Activated CD4-positive, alpha-beta T cell treated with anti-CD3 and anti-CD28 coated beads, Interleukin-2, amount 10 ng/mL, durations not matched to agents 7 days and 5 days (primary cell): ENCODE measurements around the gene NR2C1. TPM values are rescaled to one million over a fixed set of nuclear protein-coding genes. Genes with fewer than 3 reads are reported as not detected.

Source experiments
- CTCF ChIA-PET: fragments of 350-600 bp; sonication (Branson Sonifier 250); formaldehyde crosslinking; loops from one replicate; lab custom pipeline; 2021; ENCODE audit warnings: antibody characterized with exemption; lab: Charles Lee
- POLR2A ChIA-PET: fragments of 350-600 bp; sonication (Branson Sonifier 250); formaldehyde crosslinking; loops from one replicate; lab custom pipeline; 2021; ENCODE audit warnings: antibody characterized with exemption; lab: Charles Lee
- DNase-seq: peaks from one replicate; pipeline ENCODE4 v3.0.0-alpha.2; 2020
- H3K27ac Mint-ChIP-seq: one replicate; pipeline ENCODE4 v1.8.0; 2021; ENCODE audit warnings: mild to moderate bottlenecking, moderate library complexity, mixed read lengths
- H3K27me3 Mint-ChIP-seq: one replicate; pipeline ENCODE4 v1.8.0; 2021; ENCODE audit warnings: mixed read lengths
- H3K36me3 Mint-ChIP-seq: one replicate; pipeline ENCODE4 v1.8.0; 2021; ENCODE audit warnings: low read depth, mixed read lengths
- H3K4me1 Mint-ChIP-seq: one replicate; pipeline ENCODE4 v1.8.0; 2021; ENCODE audit warnings: mixed read lengths
- H3K4me3 Mint-ChIP-seq: one replicate; pipeline ENCODE4 v1.8.0; 2021; ENCODE audit warnings: mild to moderate bottlenecking, moderate library complexity, mixed read lengths
- H3K9me3 Mint-ChIP-seq: one replicate; pipeline ENCODE4 v1.8.0; 2021; ENCODE audit warnings: mixed read lengths
- total RNA-seq, 2 experiments: library from RNA; stranded (reverse); gene quantifications; one replicate each; pipeline ENCODE4 v1.2.3, GENCODE V29; 2021

The NR2C1 gene
- total RNA-seq, 2 experiments from 2014 or later = 31.6 to 49.7 TPM

GRCh38 chr12:95034750-95035149, 38.7 kb downstream of the NR2C1 start:
- Mint-ChIP-seq H3K9me3 (no peaks in the 10 kb centered on the region), H3K4me1 (peaks cover 14% of the 10 kb centered on the region), H3K4me3 (no peak overlapping the region), H3K36me3 (peaks cover 14% of the 10 kb centered on the region), H3K27ac (peak overlapping the region; percentile 57), H3K27me3 (no peaks in the 10 kb centered on the region)
- POLR2A ChIA-PET = no interaction called here
- DNase-seq = no peak
- CTCF ChIA-PET = no interaction called here

GRCh38 chr12:95022477-95022876, 50.9 kb downstream of the NR2C1 start:
- no peaks in the 10 kb centered on the region for H3K9me3 Mint-ChIP-seq
- CTCF ChIA-PET = no interaction called here
- DNase-seq = no peak
- H3K27me3 Mint-ChIP-seq = no peaks in the 10 kb centered on the region
- peaks cover 17% of the 10 kb centered on the region for H3K36me3 Mint-ChIP-seq
- POLR2A ChIA-PET = no interaction called here
- no peak overlapping the region for H3K27ac Mint-ChIP-seq
- H3K4me3 Mint-ChIP-seq = no peak overlapping the region
- H3K4me1 Mint-ChIP-seq = no peaks in the 10 kb centered on the region

GRCh38 chr12:95017482-95017881, 55.9 kb downstream of the NR2C1 start:
- Mint-ChIP-seq H3K27me3 (no peaks in the 10 kb centered on the region), H3K4me1 (no peaks in the 10 kb centered on the region), H3K4me3 (no peak overlapping the region), H3K9me3 (peaks cover 6% of the 10 kb centered on the region), H3K36me3 (peaks cover 15% of the 10 kb centered on the region), H3K27ac (no peak overlapping the region)
- POLR2A ChIA-PET = no interaction called here
- CTCF ChIA-PET = no interaction called here
- no peak for DNase-seq

GRCh38 chr12:95016120-95016519, 57.3 kb downstream of the NR2C1 start:
- CTCF ChIA-PET = no interaction called here

GRCh38 chr12:95014554-95014953, 58.9 kb downstream of the NR2C1 start:
- Mint-ChIP-seq H3K4me1 (no peaks in the 10 kb centered on the region), H3K27ac (no peak overlapping the region), H3K27me3 (no peaks in the 10 kb centered on the region), H3K36me3 (peaks cover 12% of the 10 kb centered on the region), H3K9me3 (peaks cover 6% of the 10 kb centered on the region), H3K4me3 (no peak overlapping the region)
- ChIA-PET CTCF (interaction anchor here (0.6 to 1.6 kb wide), 2 partner anchors 202 to 251 kb away, joined by 3 to 5 read pairs; no protein-coding TSS in a partner anchor), POLR2A (no interaction called here)
- no peak for DNase-seq

More at GRCh38 chr12:95016120-95016519, 57.3 kb downstream of the NR2C1 start:
- Mint-ChIP-seq H3K4me3 (no peak overlapping the region), H3K36me3 (peaks cover 14% of the 10 kb centered on the region), H3K4me1 (no peaks in the 10 kb centered on the region), H3K9me3 (peaks cover 6% of the 10 kb centered on the region), H3K27ac (no peak overlapping the region), H3K27me3 (no peaks in the 10 kb centered on the region)
- POLR2A ChIA-PET = no interaction called here
- DNase-seq = no peak

- Mint-ChIP-seq H3K27me3 (no peaks in the 10 kb centered on the region), H3K4me3 (no peak overlapping the region), H3K4me1 (peaks cover 33% of the 10 kb centered on the region), H3K9me3 (peaks cover 28% of the 10 kb centered on the region), H3K27ac (peak overlapping the region; percentile 43), H3K36me3 (peaks cover 38% of the 10 kb centered on the region)
- ChIA-PET CTCF (no interaction called here), POLR2A (no interaction called here)
- DNase-seq = no peak
These were observed 67.2 kb downstream of the NR2C1 start for GRCh38 chr12:95006206-95006605.

GRCh38 chr12:95004610-95005009, 68.8 kb downstream of the NR2C1 start:
- peak overlapping the region; percentile 40 for H3K4me3 Mint-ChIP-seq
- CTCF ChIA-PET = interaction anchor here (0.6 to 1.0 kb wide), 5 partner anchors 25 to 1300 kb away, joined by 3 to 4 read pairs (median 3); no protein-coding TSS in a partner anchor
- peaks cover 28% of the 10 kb centered on the region for H3K9me3 Mint-ChIP-seq
- peak overlapping the region; percentile 72 for H3K27ac Mint-ChIP-seq
- DNase-seq = no peak
- peaks cover 46% of the 10 kb centered on the region for H3K36me3 Mint-ChIP-seq
- POLR2A ChIA-PET = interaction anchor here (0.6 to 0.7 kb wide), 2 partner anchors 34 to 105 kb away, joined by 3 to 5 read pairs; no protein-coding TSS in a partner anchor
- no peaks in the 10 kb centered on the region for H3K27me3 Mint-ChIP-seq
- H3K4me1 Mint-ChIP-seq = peaks cover 45% of the 10 kb centered on the region

GRCh38 chr12:95003921-95004272, 69.5 kb downstream of the NR2C1 start:
- DNase-seq = no peak
- peak overlapping the region; percentile 94 for H3K4me3 Mint-ChIP-seq
- no peaks in the 10 kb centered on the region for H3K27me3 Mint-ChIP-seq
- ChIA-PET POLR2A (interaction anchor here (0.5 to 0.7 kb wide), 3 partner anchors 33 to 331 kb away, joined by 3 to 5 read pairs (median 5); no protein-coding TSS in a partner anchor), CTCF (interaction anchor here (0.6 to 1.9 kb wide), 10 partner anchors 10 to 1301 kb away, joined by 3 to 14 read pairs (median 3); no protein-coding TSS in a partner anchor)
- H3K9me3 Mint-ChIP-seq = peaks cover 24% of the 10 kb centered on the region
- peaks cover 52% of the 10 kb centered on the region for H3K36me3 Mint-ChIP-seq
- H3K4me1 Mint-ChIP-seq = peaks cover 52% of the 10 kb centered on the region
- H3K27ac Mint-ChIP-seq = peak overlapping the region; percentile 92

GRCh38 chr12:95003213-95003920, 70.1 kb downstream of the NR2C1 start, which contains the start of gene NDUFA12:
TSS of gene NDUFA12 (minus strand) at chr12:95003697. CDS start at chr12:95003680, 17 bp downstream.
- DNase-seq = peak; percentile 96
- ChIA-PET CTCF (interaction anchor here (0.8 to 1.9 kb wide), 5 partner anchors 9 to 197 kb away, joined by 3 to 14 read pairs (median 3); no protein-coding TSS in a partner anchor), POLR2A (interaction anchor here (0.5 kb wide), 1 partner anchor 331 kb away, joined by 5 read pairs; no protein-coding TSS in a partner anchor)
- H3K9me3 Mint-ChIP-seq = peaks cover 23% of the 10 kb centered on the region
- peak within 1 kb of the TSS; percentile 92 for H3K27ac Mint-ChIP-seq
- no peaks in the 10 kb centered on the region for H3K27me3 Mint-ChIP-seq
- H3K4me3 Mint-ChIP-seq = peak within 1 kb of the TSS; percentile 94
- peaks cover 57% of the 10 kb centered on the region for H3K4me1 Mint-ChIP-seq
- peaks cover 56% of the 10 kb centered on the region for H3K36me3 Mint-ChIP-seq

- H3K4me1 Mint-ChIP-seq = peaks cover 61% of the 10 kb centered on the region
- peaks cover 21% of the 10 kb centered on the region for H3K9me3 Mint-ChIP-seq
- no peak for DNase-seq
- CTCF ChIA-PET = interaction anchor here (1.3 to 1.9 kb wide), 2 partner anchors 9 to 12 kb away, joined by 4 to 14 read pairs; no protein-coding TSS in a partner anchor
- peaks cover 55% of the 10 kb centered on the region for H3K36me3 Mint-ChIP-seq
- H3K27me3 Mint-ChIP-seq = no peaks in the 10 kb centered on the region
- POLR2A ChIA-PET = interaction anchor here (0.6 kb wide), 1 partner anchor 1011 kb away, joined by 3 read pairs; no protein-coding TSS in a partner anchor
- peak overlapping the region; percentile 92 for H3K27ac Mint-ChIP-seq
- H3K4me3 Mint-ChIP-seq = peak overlapping the region; percentile 94
These were observed 70.7 kb downstream of the NR2C1 start for GRCh38 chr12:95002754-95003153.

- DNase-seq = no peak
- ChIA-PET POLR2A (no interaction called here), CTCF (interaction anchor here (1.4 kb wide), 1 partner anchor 12 kb away, joined by 3 read pairs; no protein-coding TSS in a partner anchor)
- H3K4me1 Mint-ChIP-seq = peaks cover 42% of the 10 kb centered on the region
- no peak overlapping the region for H3K27ac Mint-ChIP-seq
- H3K36me3 Mint-ChIP-seq = peaks cover 44% of the 10 kb centered on the region
- no peak overlapping the region for H3K4me3 Mint-ChIP-seq
- no peaks in the 10 kb centered on the region for H3K9me3 Mint-ChIP-seq
- no peaks in the 10 kb centered on the region for H3K27me3 Mint-ChIP-seq
These were observed 75.1 kb downstream of the NR2C1 start for GRCh38 chr12:94998326-94998725.

GRCh38 chr12:94997726-94998125, 75.7 kb downstream of the NR2C1 start:
- ChIA-PET CTCF (interaction anchor here (1.4 kb wide), 1 partner anchor 11 kb away, joined by 3 read pairs; no protein-coding TSS in a partner anchor), POLR2A (no interaction called here)
- no peak for DNase-seq
- H3K36me3 Mint-ChIP-seq = peaks cover 45% of the 10 kb centered on the region
- no peak overlapping the region for H3K4me3 Mint-ChIP-seq
- peaks cover 41% of the 10 kb centered on the region for H3K4me1 Mint-ChIP-seq
- no peaks in the 10 kb centered on the region for H3K9me3 Mint-ChIP-seq
- H3K27me3 Mint-ChIP-seq = no peaks in the 10 kb centered on the region
- H3K27ac Mint-ChIP-seq = no peak overlapping the region

- CTCF ChIA-PET = no interaction called here
- POLR2A ChIA-PET = no interaction called here
- no peak for DNase-seq
- Mint-ChIP-seq H3K27me3 (no peaks in the 10 kb centered on the region), H3K36me3 (peaks cover 48% of the 10 kb centered on the region), H3K27ac (no peak overlapping the region), H3K9me3 (no peaks in the 10 kb centered on the region), H3K4me3 (no peak overlapping the region), H3K4me1 (peaks cover 41% of the 10 kb centered on the region)
These were observed 76.4 kb downstream of the NR2C1 start for GRCh38 chr12:94997061-94997460.
